ENCODE measurements around the gene PDCD10.

Gene PDCD10

GRCh38 chr3:167735233-167736138 is 794 bp upstream of the PDCD10 start, which contains the start of gene SERPINI1 (continued):
- 0 out of 2 replicates have a peak, but pooled peaks have one; percentile 6 for TF ChIP-seq PRDM6 (tag by site-specific recombination; IDR thresholded peaks at IDR 0.05)
- TF ChIP-seq ZNF16 (tag by site-specific recombination; IDR thresholded peaks at IDR 0.05; ENCODE audit: low read depth), result no peak
- TF ChIP-seq KLF8 (tag by site-specific recombination; IDR thresholded peaks at IDR 0.05), result peak; percentile 57; the same call in 1 of the 2 replicates
- TF ChIP-seq ZNF76 (tag by site-specific recombination; IDR thresholded peaks at IDR 0.05; ENCODE audit: borderline replicate concordance, low read depth), result no peak; the same call in 1 of the 2 replicates
- TF ChIP-seq ZNF24 (tag by site-specific recombination; IDR thresholded peaks at IDR 0.05), result no peak
- TF ChIP-seq ZBTB7A (tag by site-specific recombination; IDR thresholded peaks at IDR 0.05; ENCODE audit: low read depth), result peak; percentile 82; the same call in 1 of the 2 replicates
- no peak; the same call in 1 of the 2 replicates for TF ChIP-seq ZNF10 (tag by site-specific recombination; IDR thresholded peaks at IDR 0.05)
- TF ChIP-seq ZNF214 (tag by site-specific recombination; IDR thresholded peaks at IDR 0.05; ENCODE audit: borderline replicate concordance), result no peak
- TF ChIP-seq YY2 (tag by site-specific recombination; IDR thresholded peaks at IDR 0.05), result no peak
- TF ChIP-seq PBX3 (CRISPR knock-in tag; IDR thresholded peaks at IDR 0.05), result no peak
- TF ChIP-seq MEIS1 (CRISPR knock-in tag; IDR thresholded peaks at IDR 0.05; ENCODE audit: borderline replicate concordance), result no peak
- no peak for TF ChIP-seq HOXA7 (CRISPR knock-in tag; IDR thresholded peaks at IDR 0.05; ENCODE audit: borderline replicate concordance)
- TF ChIP-seq ZNF146 (tag by site-specific recombination; IDR thresholded peaks at IDR 0.05), result no peak
- peak; percentile 88 for TF ChIP-seq EGR2 (tag by site-specific recombination; IDR thresholded peaks at IDR 0.05; ENCODE audit: low read depth)
- TF ChIP-seq ZNF777 (tag by site-specific recombination; IDR thresholded peaks at IDR 0.05; ENCODE audit: borderline replicate concordance), result no peak
- TF ChIP-seq ZNF792 (tag by site-specific recombination; IDR thresholded peaks at IDR 0.05), result no peak
- no peak for TF ChIP-seq ZNF571 (tag by site-specific recombination; IDR thresholded peaks at IDR 0.05)
- no peak for TF ChIP-seq ZNF623 (tag by site-specific recombination; IDR thresholded peaks at IDR 0.05)
- TF ChIP-seq WT1 (tag by site-specific recombination; IDR thresholded peaks at IDR 0.05), result no peak
- no peak for TF ChIP-seq PRDM4 (tag by site-specific recombination; IDR thresholded peaks at IDR 0.05)
- TF ChIP-seq ZNF223 (tag by site-specific recombination; IDR thresholded peaks at IDR 0.05), result no peak
- TF ChIP-seq PRDM1 (tag by site-specific recombination; IDR thresholded peaks at IDR 0.05), result peak; percentile 46
- no peak for TF ChIP-seq ZNF747 (tag by site-specific recombination; IDR thresholded peaks at IDR 0.05)
- no peak for TF ChIP-seq ZNF585B (tag by site-specific recombination; IDR thresholded peaks at IDR 0.05)
- no peak for TF ChIP-seq ZNF140 (tag by site-specific recombination; IDR thresholded peaks at IDR 0.05)
- TF ChIP-seq ZNF501 (tag by site-specific recombination; IDR thresholded peaks at IDR 0.05), result peak; percentile 76
- no peak for TF ChIP-seq ZNF449 (tag by site-specific recombination; IDR thresholded peaks at IDR 0.05)
- no peak for TF ChIP-seq ZSCAN18 (tag by site-specific recombination; IDR thresholded peaks at IDR 0.05)
- TF ChIP-seq KLF7 (tag by site-specific recombination; IDR thresholded peaks at IDR 0.05; ENCODE audit: borderline replicate concordance), result peak; percentile 15; the same call in 1 of the 2 replicates
- TF ChIP-seq ZNF211 (tag by site-specific recombination; IDR thresholded peaks at IDR 0.05; ENCODE audit: low read depth), result no peak
- no peak for TF ChIP-seq REPIN1 (tag by site-specific recombination; IDR thresholded peaks at IDR 0.05; ENCODE audit: low read depth)
- TF ChIP-seq ZNF23 (tag by site-specific recombination; IDR thresholded peaks at IDR 0.05; ENCODE audit: borderline replicate concordance), result no peak
